Measurements from ENCODE around the gene HTT.

The HTT gene

DNA sequence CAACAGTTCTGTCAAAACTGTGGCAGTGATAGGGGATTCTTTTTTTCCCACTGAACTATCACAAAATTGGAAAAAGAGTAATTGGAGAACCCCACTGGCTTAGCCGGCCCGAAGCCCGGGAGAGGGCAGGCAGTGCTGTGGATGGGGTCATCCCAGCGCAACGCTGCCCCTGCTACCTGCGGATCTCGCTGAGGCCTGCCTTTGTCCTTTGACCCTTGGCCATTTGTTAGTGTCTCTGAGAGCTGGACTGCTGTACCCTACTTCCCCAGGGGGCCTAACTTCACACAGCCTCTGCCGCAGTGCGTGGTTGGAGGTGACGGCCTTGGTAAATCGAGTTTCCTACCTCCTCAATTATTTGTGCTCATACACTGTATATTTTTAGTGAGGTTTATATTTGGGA is 131.5 kb downstream of the HTT start:
- no peak for DNase-seq

- DNase-seq, result no peak
These were observed 132.1 kb downstream of the HTT start for GRCh38 chr4:3206439-3207100.

GRCh38 chr4:3207531-3208037 is 133.1 kb downstream of the HTT start:
- no peak for DNase-seq

DNA sequence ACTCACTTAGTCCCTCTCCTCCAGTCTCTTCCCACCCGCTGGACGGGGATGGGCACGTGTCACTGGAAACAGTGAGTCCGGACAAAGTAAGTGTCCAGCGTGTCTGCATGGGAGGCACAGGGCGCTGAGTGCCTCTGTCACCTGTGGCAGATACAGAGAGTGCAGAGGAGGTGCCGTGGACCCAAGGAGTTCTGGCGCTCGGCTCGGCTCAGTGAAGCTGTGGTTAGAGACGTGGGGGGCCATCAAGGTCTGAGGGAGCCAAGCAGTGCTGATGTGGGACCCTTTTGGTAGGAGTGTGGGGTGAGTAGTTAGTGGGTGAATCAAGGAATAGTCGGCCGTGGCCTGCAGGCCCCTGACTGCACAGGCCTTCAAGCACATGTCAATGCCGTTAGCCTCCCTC is 134.3 kb downstream of the HTT start:
- no peak for DNase-seq

DNA sequence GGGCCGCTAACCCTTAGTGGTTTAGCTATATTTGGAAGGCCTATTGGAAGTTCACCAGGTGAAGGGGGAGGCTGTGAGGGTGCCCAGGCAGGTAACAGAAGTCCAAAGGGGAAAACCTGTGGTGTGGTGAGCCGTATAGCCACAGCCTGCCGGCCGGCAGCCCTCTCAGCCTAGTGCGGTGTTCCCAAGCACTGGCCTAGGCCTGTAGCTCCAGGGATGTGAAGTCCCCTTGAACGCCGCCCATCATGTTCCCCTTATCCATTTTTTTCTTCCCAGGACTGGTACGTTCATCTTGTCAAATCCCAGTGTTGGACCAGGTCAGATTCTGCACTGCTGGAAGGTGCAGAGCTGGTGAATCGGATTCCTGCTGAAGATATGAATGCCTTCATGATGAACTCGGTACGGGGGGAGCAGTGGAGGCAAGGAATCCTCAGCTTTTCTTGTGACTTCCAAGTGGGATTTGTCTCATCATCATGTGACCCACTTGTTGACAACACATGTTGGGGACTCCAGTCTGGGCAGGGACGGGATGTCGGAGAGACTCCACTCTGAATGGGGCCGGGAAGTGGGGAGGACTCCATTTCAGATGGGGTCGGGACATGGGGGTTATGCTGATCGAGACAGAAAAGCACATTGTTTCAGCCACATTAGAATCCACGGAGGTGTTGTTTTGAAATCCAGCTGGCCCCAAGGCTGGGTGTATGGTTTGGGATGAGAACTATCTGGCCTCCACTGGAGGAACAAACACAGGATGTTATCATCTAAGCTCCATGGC is 135.3 kb downstream of the HTT start:
- DNase-seq, result no peak

GRCh38 chr4:3210467-3210866 is 136.0 kb downstream of the HTT start:
- no peak for DNase-seq

DNA sequence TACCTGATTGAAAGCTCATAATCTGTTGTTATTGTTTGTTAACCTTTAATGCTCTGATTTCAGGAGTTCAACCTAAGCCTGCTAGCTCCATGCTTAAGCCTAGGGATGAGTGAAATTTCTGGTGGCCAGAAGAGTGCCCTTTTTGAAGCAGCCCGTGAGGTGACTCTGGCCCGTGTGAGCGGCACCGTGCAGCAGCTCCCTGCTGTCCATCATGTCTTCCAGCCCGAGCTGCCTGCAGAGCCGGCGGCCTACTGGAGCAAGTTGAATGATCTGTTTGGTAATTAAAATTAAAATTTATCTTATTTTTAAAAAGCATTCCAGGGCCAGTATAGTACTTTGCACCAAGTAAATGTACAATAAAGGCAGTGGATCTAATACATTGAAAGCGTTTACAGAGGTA is 137.4 kb downstream of the HTT start:
- DNase-seq, result no peak

DNA sequence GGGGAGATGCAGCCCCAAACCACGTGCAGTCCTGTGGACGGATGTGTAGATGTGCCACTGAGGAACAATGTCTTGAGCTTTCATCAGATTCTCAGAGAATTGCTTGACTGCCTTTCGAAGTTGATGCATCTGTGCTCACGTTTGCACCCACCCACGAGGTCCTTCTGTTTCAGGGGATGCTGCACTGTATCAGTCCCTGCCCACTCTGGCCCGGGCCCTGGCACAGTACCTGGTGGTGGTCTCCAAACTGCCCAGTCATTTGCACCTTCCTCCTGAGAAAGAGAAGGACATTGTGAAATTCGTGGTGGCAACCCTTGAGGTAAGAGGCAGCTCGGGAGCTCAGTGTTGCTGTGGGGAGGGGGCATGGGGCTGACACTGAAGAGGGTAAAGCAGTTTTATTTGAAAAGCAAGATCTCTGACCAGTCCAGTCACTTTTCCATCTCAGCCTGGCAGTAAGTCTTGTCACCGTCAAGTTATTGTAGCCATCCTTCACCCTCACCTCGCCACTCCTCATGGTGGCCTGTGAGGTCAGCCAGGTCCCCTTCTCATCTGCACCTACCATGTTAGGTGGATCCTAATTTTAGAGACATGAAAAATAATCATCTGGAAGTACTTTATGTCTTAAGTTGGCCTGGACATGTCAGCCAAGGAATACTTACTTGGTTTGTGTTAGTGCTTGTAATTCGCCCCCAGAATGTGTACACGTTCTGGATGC is 138.1 kb downstream of the HTT start:
- DNase-seq, result no peak

DNA sequence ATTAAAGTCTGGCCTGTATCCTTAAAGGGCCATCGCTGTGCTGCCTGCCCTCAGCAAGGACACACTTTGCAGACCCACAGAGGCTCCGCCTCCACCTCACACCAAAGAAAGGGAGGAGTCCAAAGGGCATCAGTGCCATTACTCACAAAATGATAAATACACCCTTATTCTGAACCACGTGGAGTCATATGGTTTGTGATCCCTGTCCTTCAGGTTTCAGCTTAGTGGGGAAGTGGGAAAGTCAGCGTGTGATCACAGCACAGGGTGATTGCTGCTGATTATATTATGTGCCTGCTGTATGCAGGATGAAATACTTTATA is 138.6 kb downstream of the HTT start:
- no peak for DNase-seq

DNA sequence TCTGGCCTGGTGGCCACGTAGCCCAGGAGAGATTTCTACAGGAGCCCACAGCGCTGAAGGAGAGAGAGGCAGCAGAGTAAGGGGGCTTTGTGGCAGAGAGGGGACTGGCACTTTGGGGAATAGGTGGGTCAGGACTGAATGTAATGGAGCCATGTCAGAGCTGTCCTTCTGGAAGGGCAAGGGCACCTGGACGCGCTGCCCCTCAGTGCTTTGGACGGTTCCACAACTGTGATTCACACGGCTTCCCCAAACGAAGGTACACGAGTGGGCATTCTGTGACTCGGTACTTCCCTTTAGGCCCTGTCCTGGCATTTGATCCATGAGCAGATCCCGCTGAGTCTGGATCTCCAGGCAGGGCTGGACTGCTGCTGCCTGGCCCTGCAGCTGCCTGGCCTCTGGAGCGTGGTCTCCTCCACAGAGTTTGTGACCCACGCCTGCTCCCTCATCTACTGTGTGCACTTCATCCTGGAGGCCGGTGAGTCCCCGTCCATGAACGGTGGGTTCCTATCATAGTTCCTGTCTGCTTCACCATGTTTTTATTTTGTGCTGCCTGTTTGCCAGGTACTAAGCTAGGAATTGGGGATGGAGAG is 139.3 kb downstream of the HTT start:
- no peak for DNase-seq

- DNase-seq, result no peak
These were observed 140.8 kb downstream of the HTT start for GRCh38 chr4:3215256-3215655.

- DNase-seq, result no peak
These were observed 141.3 kb downstream of the HTT start for GRCh38 chr4:3215733-3216132.

GRCh38 chr4:3217266-3217665 is 142.8 kb downstream of the HTT start:
- DNase-seq, result no peak

GRCh38 chr4:3217771-3218170 is 143.3 kb downstream of the HTT start:
- DNase-seq, result no peak

GRCh38 chr4:3218824-3219760 is 144.6 kb downstream of the HTT start:
- DNase-seq, result no peak

DNA sequence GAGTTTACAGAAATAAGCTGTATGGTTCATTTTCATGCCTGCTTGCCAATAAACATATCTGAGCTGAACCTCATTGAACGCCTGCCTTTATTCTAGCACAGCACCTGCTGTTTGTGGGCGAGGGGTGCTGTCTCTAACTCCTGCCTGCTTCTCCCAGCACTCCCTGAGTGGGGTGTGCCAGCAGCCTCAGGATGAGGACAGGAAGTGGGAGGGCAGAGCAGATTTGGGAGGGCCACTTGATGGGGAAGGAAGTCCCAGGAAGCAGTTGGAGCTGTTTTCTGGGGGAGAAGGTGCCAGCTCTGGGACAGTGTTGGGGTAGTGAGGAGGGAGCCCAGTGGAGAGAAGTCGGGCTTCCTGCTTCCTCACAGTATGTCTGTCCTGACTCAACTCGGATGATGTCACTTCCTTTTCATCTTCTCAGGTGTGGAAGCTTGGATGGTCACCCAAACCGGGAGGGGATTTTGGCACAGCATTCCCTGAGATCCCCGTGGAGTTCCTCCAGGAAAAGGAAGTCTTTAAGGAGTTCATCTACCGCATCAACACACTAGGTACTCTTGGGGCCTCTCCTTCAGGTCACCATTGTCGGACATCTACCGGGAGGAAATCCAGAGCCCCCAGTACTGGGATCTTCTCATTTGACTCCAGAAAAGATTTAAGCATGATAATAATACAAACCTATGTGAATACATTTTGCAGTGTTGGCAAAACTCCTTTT is 145.4 kb downstream of the HTT start:
- no peak for DNase-seq

DNA sequence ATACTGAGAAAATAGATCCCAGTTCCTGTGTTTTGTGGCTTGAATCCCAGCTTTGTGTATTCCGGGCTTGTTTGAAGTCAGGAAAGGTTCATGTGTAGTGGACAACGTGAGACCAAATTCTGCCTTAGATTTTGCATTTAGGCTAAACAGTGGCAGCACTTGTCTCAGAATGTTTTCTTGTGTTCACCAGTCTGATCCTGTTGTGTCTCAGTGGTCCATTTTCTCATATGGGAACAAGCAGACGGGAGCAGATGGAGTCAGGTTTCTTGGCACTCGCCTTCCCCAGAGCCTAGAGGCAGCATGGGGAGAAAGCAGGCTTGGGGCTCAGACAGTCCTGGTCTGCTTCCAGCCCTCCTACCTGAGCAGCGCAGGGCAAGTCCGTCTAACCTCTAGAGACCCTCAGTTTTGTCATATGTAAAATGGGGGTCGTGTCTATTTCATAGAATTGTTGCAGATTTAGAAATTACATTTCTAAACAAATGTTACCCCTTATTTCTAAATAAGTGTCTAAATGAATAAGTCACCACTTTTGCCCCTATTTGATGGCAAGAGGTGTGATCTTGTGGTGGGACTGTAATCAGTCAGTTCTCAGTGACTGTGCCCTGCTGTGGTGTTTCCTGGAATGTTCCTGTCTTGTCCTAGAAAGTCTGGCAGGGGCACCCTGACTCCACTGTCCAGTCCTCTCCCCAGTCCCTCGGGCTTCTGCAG is 146.1 kb downstream of the HTT start:
- DNase-seq, result no peak

- no peak for DNase-seq
These were observed 146.7 kb downstream of the HTT start for GRCh38 chr4:3221184-3221494.

GRCh38 chr4:3221996-3222395 is 147.5 kb downstream of the HTT start:
- no peak for DNase-seq

- DNase-seq, result no peak
These were observed 148.9 kb downstream of the HTT start for GRCh38 chr4:3223346-3223745.

All from NCI-H2171 (cell line).